Mesodermal cell (in vitro differentiated cells): ENCODE results near the gene FXYD6.
"Not testable (repeated sequence)": the region's sequence is repeated elsewhere in the genome, so short reads cannot be mapped to it uniquely, and the experiment has no call there.

ENCODE experiments used
- H3K27ac ChIP-seq: 2 replicates; pipeline ENCODE4 v1.7.0; 2013; ENCODE audit warnings: mild to moderate bottlenecking, low read depth, low read length, moderate library complexity; ENCODE audit not compliant: severe bottlenecking
- H3K36me3 ChIP-seq: 2 replicates; pipeline ENCODE4 v1.7.1; 2013; ENCODE audit warnings: mild to moderate bottlenecking, low read length, moderate library complexity; ENCODE audit not compliant: control insufficient read depth, insufficient read depth
- H3K4me1 ChIP-seq: one replicate; pipeline ENCODE4 v1.7.1; 2013; ENCODE audit warnings: mild to moderate bottlenecking, low read length; ENCODE audit not compliant: insufficient read depth, control insufficient read depth, poor library complexity, severe bottlenecking
- H3K4me3 ChIP-seq: 2 replicates; pipeline ENCODE4 v1.7.0; 2013; ENCODE audit warnings: low read length, control low read depth, mild to moderate bottlenecking; ENCODE audit not compliant: insufficient read depth, poor library complexity, severe bottlenecking; ENCODE audit errors: extremely low read depth
- H3K9me3 ChIP-seq: 2 replicates; pipeline ENCODE4 v1.7.1; 2013; ENCODE audit warnings: mild to moderate bottlenecking, low read length, moderate library complexity; ENCODE audit not compliant: control insufficient read depth
- WGBS, 2 experiments: methylation state at CpG; one replicate each; pipeline ENCODE4 v1.1.5; 2013; ENCODE audit warnings: missing lambda C conversion rate in 2 of 2; ENCODE audit not compliant: insufficient coverage in 2 of 2; 5-methylcytosine and 5-hydroxymethylcytosine counted together

FXYD6 gene

DNA sequence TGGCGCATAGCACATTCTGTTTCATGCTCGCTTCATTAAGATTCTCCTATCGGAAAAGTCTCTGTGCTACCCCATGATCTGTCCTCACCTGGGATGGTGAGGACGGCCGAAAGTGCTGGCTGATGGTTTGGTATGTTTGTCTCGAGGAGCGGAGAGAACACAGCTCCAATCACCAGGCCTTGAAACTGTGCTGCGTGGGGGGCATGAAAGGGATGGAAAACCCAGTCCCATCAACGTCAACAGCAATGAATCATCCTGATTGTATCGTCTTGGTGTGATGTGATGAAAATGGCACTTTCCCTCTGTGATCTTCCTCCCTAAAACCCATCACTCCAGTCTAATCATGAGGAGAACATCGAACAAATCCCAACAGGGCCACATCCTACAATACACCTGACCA, 8.4 kb downstream of the FXYD6 start:
- no peaks in the 10 kb centered on the region for H3K9me3 ChIP-seq
- H3K4me3 ChIP-seq = no peak overlapping the region
- H3K36me3 ChIP-seq = no peaks in the 10 kb centered on the region
- peaks cover 16% of the 10 kb centered on the region for H3K4me1 ChIP-seq
- WGBS, 2 experiments = 81 to 85% methylated on average over 6 to 9 of the region's 11 CpGs
- no peak overlapping the region for H3K27ac ChIP-seq

GRCh38 chr11:117866526-117866925, 9.9 kb downstream of the FXYD6 start:
- Histone ChIP-seq H3K4me1 (peaks cover 26% of the 10 kb centered on the region), H3K9me3 (no peaks in the 10 kb centered on the region), H3K36me3 (no peaks in the 10 kb centered on the region), H3K4me3 (no peak overlapping the region), H3K27ac (no peak overlapping the region)
- 89 to 90% methylated on average over 1 to 2 of the region's 5 CpGs for WGBS, 2 experiments

GRCh38 chr11:117865546-117865945, 10.9 kb downstream of the FXYD6 start:
- WGBS, 2 experiments = 97% methylated on average over 10 to 11 of the region's 13 CpGs
- H3K4me1 ChIP-seq = peaks cover 30% of the 10 kb centered on the region
- H3K27ac ChIP-seq, H3K9me3 ChIP-seq, H3K36me3 ChIP-seq, H3K4me3 ChIP-seq: not testable (repeated sequence)

DNA sequence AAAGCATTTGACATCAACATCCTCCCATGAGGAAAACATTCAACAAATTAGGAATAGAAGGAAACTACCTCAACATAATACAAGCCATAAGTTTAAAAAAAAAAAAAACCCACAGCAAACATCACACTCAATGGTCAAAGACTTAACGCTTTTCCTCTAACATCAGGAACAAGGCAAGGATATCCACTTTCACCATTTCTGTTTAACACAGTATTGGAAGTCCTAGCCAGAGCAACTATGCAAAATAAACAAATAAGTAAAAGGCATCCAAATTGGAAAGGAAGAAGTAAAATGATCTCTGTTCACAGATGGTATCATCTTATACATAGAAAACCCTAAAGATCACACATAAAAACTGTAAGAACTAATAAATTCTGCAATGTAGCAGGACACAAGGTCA, 13.1 kb downstream of the FXYD6 start:
- H3K9me3 ChIP-seq = no peaks in the 10 kb centered on the region
- H3K36me3 ChIP-seq = no peaks in the 10 kb centered on the region
- no peak overlapping the region for H3K27ac ChIP-seq
- WGBS, 2 experiments = no CpG with 5 or more reads among the region's 1 CpG
- H3K4me1 ChIP-seq = peaks cover 14% of the 10 kb centered on the region
- no peak overlapping the region for H3K4me3 ChIP-seq

DNA sequence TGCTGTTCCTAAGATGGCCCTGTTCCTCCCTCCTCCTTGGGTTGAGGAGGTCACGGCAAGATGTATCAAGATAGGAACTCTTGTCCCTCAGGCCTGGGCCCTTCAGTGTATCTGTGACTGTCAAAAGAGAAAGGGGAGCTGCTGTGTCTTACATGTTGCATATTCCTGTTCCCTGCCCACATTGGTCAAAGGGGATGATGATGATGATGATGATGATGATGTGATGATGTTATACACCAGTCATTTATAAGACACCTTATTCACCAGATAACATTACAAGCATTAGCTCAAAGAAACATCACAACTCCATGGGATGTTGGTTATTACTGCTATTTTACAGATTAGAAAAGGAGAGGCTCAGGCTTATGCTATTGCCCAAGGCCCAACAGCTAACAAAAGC, 13.7 kb downstream of the FXYD6 start:
- H3K4me1 ChIP-seq = peaks cover 14% of the 10 kb centered on the region
- H3K4me3 ChIP-seq = no peak overlapping the region
- no peaks in the 10 kb centered on the region for H3K9me3 ChIP-seq
- no CpG with 5 or more reads among the region's 1 CpG for WGBS, 2 experiments
- H3K27ac ChIP-seq = no peak overlapping the region
- H3K36me3 ChIP-seq = no peaks in the 10 kb centered on the region

- 84 to 87% methylated on average over 11 of the region's 12 CpGs for WGBS, 2 experiments
- Histone ChIP-seq H3K9me3 (no peaks in the 10 kb centered on the region), H3K4me1 (peaks cover 14% of the 10 kb centered on the region), H3K27ac (peak overlapping the region; percentile 67), H3K4me3 (no peak overlapping the region), H3K36me3 (no peaks in the 10 kb centered on the region)
Measured at GRCh38 chr11:117862019-117862725, 14.3 kb downstream of the FXYD6 start.

DNA sequence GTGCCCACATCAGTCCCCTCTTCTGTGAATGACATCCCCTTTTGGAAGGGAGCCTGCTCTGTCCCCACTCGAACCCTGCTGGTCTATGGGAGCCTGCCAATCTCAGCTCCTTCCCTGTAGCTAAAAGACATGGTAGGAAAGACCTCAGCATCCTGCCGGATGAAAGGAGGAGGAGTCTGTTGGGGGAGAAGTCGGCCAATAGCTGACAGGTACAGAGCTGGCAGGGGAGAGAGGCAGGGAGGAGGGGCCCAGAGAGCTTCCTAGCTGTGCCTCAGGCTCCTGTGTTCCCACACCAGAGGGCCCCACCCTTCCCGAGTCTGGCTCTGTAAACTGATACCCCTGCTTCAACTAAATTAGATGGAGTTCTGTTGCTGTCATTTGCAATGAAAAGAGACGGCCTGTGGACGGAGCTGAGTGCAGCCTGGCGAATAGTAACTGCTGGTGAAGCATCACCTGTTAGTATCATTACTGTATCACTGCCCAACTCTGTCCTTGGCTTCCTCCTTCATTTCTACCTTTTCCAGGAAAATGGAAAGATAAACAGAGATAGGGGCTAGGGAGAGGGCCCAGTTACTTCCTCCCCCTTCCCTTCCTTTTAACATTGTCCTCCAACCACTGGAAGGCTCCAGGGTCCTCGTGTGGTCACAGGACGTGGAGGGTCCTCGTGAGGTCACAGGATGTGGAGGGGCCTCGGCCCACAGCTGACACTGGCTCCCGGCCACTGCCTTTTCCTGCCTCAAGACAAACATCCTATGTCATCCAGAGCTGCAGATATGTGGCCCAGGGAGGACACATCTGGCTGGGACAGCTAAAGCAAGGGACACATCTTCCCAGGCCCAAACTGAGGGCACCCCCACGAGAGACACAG, 15.1 kb downstream of the FXYD6 start:
- WGBS, 2 experiments = 30 to 32% methylated on average over 6 to 7 of the region's 13 CpGs
- Histone ChIP-seq H3K27ac (peak overlapping the region; percentile 67), H3K9me3 (no peaks in the 10 kb centered on the region), H3K4me3 (no peak overlapping the region), H3K36me3 (no peaks in the 10 kb centered on the region), H3K4me1 (peaks cover 14% of the 10 kb centered on the region)

GRCh38 chr11:117860139-117860538, 16.3 kb downstream of the FXYD6 start:
- Histone ChIP-seq H3K4me3 (no peak overlapping the region), H3K27ac (no peak overlapping the region), H3K9me3 (no peaks in the 10 kb centered on the region), H3K4me1 (peaks cover 19% of the 10 kb centered on the region), H3K36me3 (no peaks in the 10 kb centered on the region)
- WGBS, 2 experiments = 80 to 88% methylated on average over 4 to 6 of the region's 6 CpGs

GRCh38 chr11:117859488-117860112, 16.9 kb downstream of the FXYD6 start:
- H3K4me3 ChIP-seq = no peak overlapping the region

DNA sequence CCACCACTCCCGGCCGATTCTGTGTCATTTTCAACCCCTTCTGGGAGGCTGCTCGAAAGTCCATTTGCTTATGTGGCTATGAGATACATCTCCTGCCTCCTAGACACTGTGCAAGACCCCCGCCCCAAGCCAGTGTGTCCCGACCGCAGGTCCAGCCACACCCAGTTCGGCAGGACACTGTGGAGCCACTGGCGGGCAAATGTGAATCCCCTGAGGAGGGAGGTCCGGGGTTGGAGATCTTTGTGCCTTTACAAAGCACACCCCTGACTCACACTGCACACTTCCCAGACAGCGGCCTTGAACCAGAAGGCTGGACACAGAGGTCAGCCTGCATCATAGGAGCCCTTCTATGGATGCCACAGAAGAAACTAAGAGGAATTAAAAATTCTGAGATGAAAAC, 17.4 kb downstream of the FXYD6 start:
- WGBS, 2 experiments = 89 to 95% methylated on average over 8 to 9 of the region's 10 CpGs
- H3K36me3 ChIP-seq = peaks cover 3% of the 10 kb centered on the region
- H3K4me1 ChIP-seq = peaks cover 21% of the 10 kb centered on the region
- H3K27ac ChIP-seq = no peak overlapping the region
- no peaks in the 10 kb centered on the region for H3K9me3 ChIP-seq
- H3K4me3 ChIP-seq = no peak overlapping the region

More at GRCh38 chr11:117859488-117860112, 16.9 kb downstream of the FXYD6 start:
- H3K27ac ChIP-seq = no peak overlapping the region
- H3K36me3 ChIP-seq = no peaks in the 10 kb centered on the region
- 85 to 100% methylated on average over 4 to 9 of the region's 9 CpGs for WGBS, 2 experiments
- H3K4me1 ChIP-seq = peaks cover 21% of the 10 kb centered on the region
- H3K9me3 ChIP-seq = no peaks in the 10 kb centered on the region
